PC-3 (cell line): ENCODE measurements around the gene GABRA4. TPM values are rescaled to one million over a fixed set of nuclear protein-coding genes. Genes with fewer than 3 reads are reported as not detected.

Source experiments
- ATAC-seq: fragments of 200-7000 bp; cut with Tn5 transposase; 2 replicates; pipeline ENCODE4 v1.9.1; 2020; ENCODE audit warnings: mild to moderate bottlenecking, moderate library complexity
- BruUV-seq: library from RNA; stranded (reverse); fragments of 400-500 nt; replicated peaks from 2 replicates; lab custom pipeline; 2021; lab: Mats Ljungman, UMichigan
- CTCF ChIA-PET: fragments of 300-600 bp; sonication (Branson Sonifier 250); formaldehyde crosslinking; loops from one replicate; lab custom pipeline; 2022; ENCODE audit warnings: antibody characterized with exemption; lab: Charles Lee
- POLR2A ChIA-PET: fragments of 300-600 bp; sonication (Branson Sonifier 250); formaldehyde crosslinking; loops from one replicate; lab custom pipeline; 2022; ENCODE audit warnings: antibody characterized with exemption; ENCODE audit not compliant: unreplicated experiment; lab: Charles Lee
- DNase-seq: peaks from one replicate; pipeline ENCODE4 v3.0.0-alpha.2; 2015
- H2AFZ ChIP-seq: fragments of 300-600 bp; sonication (generic); 2 replicates; pipeline ENCODE4 v1.6.0; 2016; ENCODE audit warnings: antibody characterized with exemption, low read length
- H3F3A ChIP-seq: fragments of 300-600 bp; sonication (generic); one replicate; pipeline ENCODE4 v1.6.0; 2017; ENCODE audit warnings: antibody characterized with exemption, low read length, control low read depth, mild to moderate bottlenecking; ENCODE audit not compliant: unreplicated experiment
- H3K27ac ChIP-seq: fragments of 300-600 bp; sonication (generic); 2 replicates; pipeline ENCODE4 v1.5.1; 2016; ENCODE audit warnings: mild to moderate bottlenecking, low read length
- H3K27me3 ChIP-seq: fragments of 300-600 bp; sonication (generic); 2 replicates; pipeline ENCODE4 v1.6.1; 2016; ENCODE audit warnings: low read length, mixed read lengths
- H3K36me3 ChIP-seq: fragments of 300-600 bp; sonication (generic); 2 replicates; pipeline ENCODE4 v1.6.1; 2016; ENCODE audit warnings: low read depth, mixed run types, low read length, mixed read lengths
- H3K4me1 ChIP-seq: fragments of 300-600 bp; sonication (generic); 2 replicates; pipeline ENCODE4 v1.5.1; 2016; ENCODE audit warnings: low read length; ENCODE audit not compliant: insufficient read depth
- H3K4me2 ChIP-seq: fragments of 300-600 bp; sonication (generic); 2 replicates; pipeline ENCODE4 v1.6.0; 2016; ENCODE audit warnings: low read length
- H3K4me3 ChIP-seq: fragments of 300-600 bp; sonication (generic); 2 replicates; pipeline ENCODE4 v1.5.1; 2016; ENCODE audit warnings: mild to moderate bottlenecking, low read length, mixed read lengths
- H3K79me2 ChIP-seq: fragments of 300-600 bp; sonication (generic); 2 replicates; pipeline ENCODE4 v1.6.1; 2017; ENCODE audit warnings: low read length, mixed read lengths
- H3K9ac ChIP-seq: fragments of 300-600 bp; sonication (generic); 2 replicates; pipeline ENCODE4 v1.6.0; 2016; ENCODE audit warnings: mild to moderate bottlenecking, low read length
- H3K9me2 ChIP-seq: fragments of 300-600 bp; sonication (generic); replicated peaks from 2 replicates; pipeline ENCODE4 v1.6.1; 2016; ENCODE audit warnings: mixed run types, low read length, mixed read lengths
- H3K9me3 ChIP-seq: fragments of 300-600 bp; sonication (generic); 2 replicates; pipeline ENCODE4 v1.6.1; 2016; ENCODE audit warnings: low read length, mixed read lengths
- H4K20me1 ChIP-seq: fragments of 300-600 bp; sonication (generic); 2 replicates; pipeline ENCODE4 v1.6.1; 2016; ENCODE audit warnings: low read length, mixed read lengths
- EZH2 ChIP-seq: fragments of 300-600 bp; sonication (generic); IDR thresholded peaks from one replicate; pipeline ENCODE4 v1.6.1; 2017; ENCODE audit warnings: antibody characterized with exemption, mild to moderate bottlenecking, low read length; ENCODE audit not compliant: unreplicated experiment
- EZH2phosphoT487 ChIP-seq: fragments of 300-600 bp; sonication (generic); IDR thresholded peaks from 2 replicates; pipeline ENCODE4 v1.6.1; 2018; ENCODE audit warnings: mild to moderate bottlenecking, antibody characterized with exemption, low read length, borderline replicate concordance
- intact Hi-C: fragments of 100-400 bp; cut with micrococcal nuclease; formaldehyde crosslinking; loops from 2 replicates; pipeline ENCODE4 v1.9.0; 2023
- total RNA-seq: library from RNA; depleted of rRNA; stranded (reverse); fragments of >200 nt; gene quantifications from 2 replicates; pipeline ENCODE4 v1.2.3, GENCODE V29; 2014
- TF ChIP-seq, protein P1 (sequence below): fragments of 300-600 bp; sonication (generic); conservative IDR thresholded peaks from 2 replicates; pipeline ENCODE4 v1.5.1; 2017; ENCODE audit warnings: antibody characterized with exemption, low read depth, mild to moderate bottlenecking, low read length

GABRA4 gene
- total RNA-seq, 1 experiment from 2014 or later, result not detected

DNA sequence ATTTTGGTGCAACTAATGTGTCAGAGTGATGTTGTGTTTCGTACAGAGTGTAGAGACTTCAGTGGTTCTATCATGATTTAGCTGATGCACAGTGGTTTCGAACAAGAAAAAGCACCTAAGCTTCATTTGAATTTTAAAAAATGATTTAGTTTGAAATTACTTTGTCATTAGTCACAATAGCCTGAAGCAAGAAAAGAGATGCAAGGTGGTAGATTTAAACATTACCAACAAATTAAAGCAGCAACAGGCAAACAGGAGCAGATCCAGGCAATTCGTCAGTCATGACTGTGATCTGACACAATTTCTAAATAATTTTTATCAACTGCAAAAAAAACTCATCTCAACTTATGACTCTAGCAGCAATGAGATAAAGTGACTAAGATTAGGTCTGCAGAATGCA, 59.7 kb downstream of the GABRA4 start:
- no peaks in the 10 kb centered on the region for H4K20me1 ChIP-seq
- CTCF ChIA-PET, result no interaction called here
- TF ChIP-seq EZH2 (no peak), EZH2phosphoT487 (no peak)
- TF ChIP-seq, protein P1, sequence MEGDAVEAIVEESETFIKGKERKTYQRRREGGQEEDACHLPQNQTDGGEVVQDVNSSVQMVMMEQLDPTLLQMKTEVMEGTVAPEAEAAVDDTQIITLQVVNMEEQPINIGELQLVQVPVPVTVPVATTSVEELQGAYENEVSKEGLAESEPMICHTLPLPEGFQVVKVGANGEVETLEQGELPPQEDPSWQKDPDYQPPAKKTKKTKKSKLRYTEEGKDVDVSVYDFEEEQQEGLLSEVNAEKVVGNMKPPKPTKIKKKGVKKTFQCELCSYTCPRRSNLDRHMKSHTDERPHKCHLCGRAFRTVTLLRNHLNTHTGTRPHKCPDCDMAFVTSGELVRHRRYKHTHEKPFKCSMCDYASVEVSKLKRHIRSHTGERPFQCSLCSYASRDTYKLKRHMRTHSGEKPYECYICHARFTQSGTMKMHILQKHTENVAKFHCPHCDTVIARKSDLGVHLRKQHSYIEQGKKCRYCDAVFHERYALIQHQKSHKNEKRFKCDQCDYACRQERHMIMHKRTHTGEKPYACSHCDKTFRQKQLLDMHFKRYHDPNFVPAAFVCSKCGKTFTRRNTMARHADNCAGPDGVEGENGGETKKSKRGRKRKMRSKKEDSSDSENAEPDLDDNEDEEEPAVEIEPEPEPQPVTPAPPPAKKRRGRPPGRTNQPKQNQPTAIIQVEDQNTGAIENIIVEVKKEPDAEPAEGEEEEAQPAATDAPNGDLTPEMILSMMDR, result no peak
- H3K79me2 ChIP-seq, result no peaks in the 10 kb centered on the region
- no peak overlapping the region for H3K4me2 ChIP-seq
- no peaks in the 10 kb centered on the region for H3K27me3 ChIP-seq
- H3K27ac ChIP-seq, result no peak overlapping the region
- DNase-seq, result peak; percentile 12
- no peaks in the 10 kb centered on the region for H3K4me1 ChIP-seq
- H3K9me2 ChIP-seq, result no peaks in the 10 kb centered on the region
- H3K9ac ChIP-seq, result no peak overlapping the region
- POLR2A ChIA-PET, result no interaction called here
- H3F3A ChIP-seq, result no peaks in the 10 kb centered on the region
- H3K36me3 ChIP-seq, result no peaks in the 10 kb centered on the region; the same call in 1 of the 2 replicates
- H3K4me3 ChIP-seq, result no peak overlapping the region
- no peak overlapping the region for H2AFZ ChIP-seq
- no TSS peak for BruUV-seq
- intact Hi-C loops, result loop anchor here (10.0 kb wide), 1 partner anchor 181 kb away; no protein-coding TSS in a partner anchor
- no peak for ATAC-seq
- no peaks in the 10 kb centered on the region for H3K9me3 ChIP-seq

DNA sequence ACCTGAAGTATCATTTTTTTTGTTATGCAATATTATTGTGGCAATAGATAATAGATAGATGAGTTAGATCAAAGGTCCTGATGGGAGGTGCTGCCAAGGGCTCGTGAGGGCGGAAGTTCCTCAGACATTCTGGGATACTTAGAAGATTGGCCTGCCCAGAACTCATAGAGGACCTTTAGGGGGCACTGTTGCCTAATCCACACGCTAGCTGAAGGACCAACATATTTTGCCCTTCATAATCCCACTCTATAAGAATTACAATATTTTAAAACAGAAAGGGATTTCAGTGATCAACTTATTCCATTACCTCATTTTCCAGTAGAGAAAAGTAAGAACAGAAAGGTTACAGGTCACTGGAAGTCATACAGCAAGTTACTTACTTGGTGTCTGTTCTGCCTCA, 61.4 kb downstream of the GABRA4 start:
- no TSS peak for BruUV-seq
- no peak overlapping the region for H3K4me2 ChIP-seq
- no peak overlapping the region for H3K4me3 ChIP-seq
- peaks cover 12% of the 10 kb centered on the region for H3K27me3 ChIP-seq
- no peaks in the 10 kb centered on the region for H3F3A ChIP-seq
- no peaks in the 10 kb centered on the region; the same call in 1 of the 2 replicates for H3K36me3 ChIP-seq
- no peak overlapping the region for H3K27ac ChIP-seq
- no peaks in the 10 kb centered on the region for H4K20me1 ChIP-seq
- no peak overlapping the region for H2AFZ ChIP-seq
- CTCF ChIA-PET, result no interaction called here
- no peaks in the 10 kb centered on the region for H3K9me2 ChIP-seq
- H3K9ac ChIP-seq, result no peak overlapping the region
- TF ChIP-seq EZH2, result no peak
- TF ChIP-seq, protein P1, result peak; percentile 44; the same call in 1 of the 2 replicates
- intact Hi-C loops, result loop anchor here (10.0 kb wide), 1 partner anchor 183 kb away; no protein-coding TSS in a partner anchor
- ATAC-seq (no peak), DNase-seq (peak; percentile 41)
- H3K9me3 ChIP-seq, result no peaks in the 10 kb centered on the region
- POLR2A ChIA-PET, result no interaction called here
- no peaks in the 10 kb centered on the region for H3K4me1 ChIP-seq
- H3K79me2 ChIP-seq, result no peaks in the 10 kb centered on the region

DNA sequence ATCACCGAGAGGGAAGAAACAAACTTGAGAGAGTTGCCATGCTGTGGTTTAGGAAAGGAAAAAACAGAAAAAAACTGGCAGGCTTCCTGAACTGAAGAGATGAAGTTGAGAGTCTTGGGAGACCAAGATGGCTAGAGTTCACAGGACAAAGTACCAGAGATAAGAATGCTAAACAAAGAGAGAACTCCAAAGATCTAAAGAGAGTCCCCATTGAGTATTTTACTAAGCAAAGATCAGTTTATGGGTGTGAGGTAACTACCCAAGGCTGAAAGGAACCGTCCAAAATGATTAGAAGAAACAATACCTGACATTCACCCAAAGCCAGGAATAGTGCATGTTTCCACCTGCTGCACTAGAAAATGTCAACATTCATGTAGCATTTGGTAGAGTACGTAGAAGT, 62.5 kb downstream of the GABRA4 start:
- no peak overlapping the region for H3K27ac ChIP-seq
- ATAC-seq, result no peak
- no TSS peak for BruUV-seq
- no peaks in the 10 kb centered on the region for H3K9me3 ChIP-seq
- no peak overlapping the region for H3K9ac ChIP-seq
- H3K4me3 ChIP-seq, result no peak overlapping the region
- H3F3A ChIP-seq, result no peaks in the 10 kb centered on the region
- no peak overlapping the region for H3K4me2 ChIP-seq
- H3K27me3 ChIP-seq, result peaks cover 19% of the 10 kb centered on the region
- intact Hi-C loops, result loop anchor here (10.0 kb wide), 1 partner anchor 184 kb away; no protein-coding TSS in a partner anchor
- H3K36me3 ChIP-seq, result no peaks in the 10 kb centered on the region; the same call in 1 of the 2 replicates
- H3K4me1 ChIP-seq, result no peaks in the 10 kb centered on the region
- ChIA-PET POLR2A (no interaction called here), CTCF (no interaction called here)
- H3K79me2 ChIP-seq, result no peaks in the 10 kb centered on the region
- TF ChIP-seq EZH2phosphoT487 (no peak), EZH2 (no peak)
- TF ChIP-seq, protein P1, result no peak
- no peaks in the 10 kb centered on the region for H3K9me2 ChIP-seq
- DNase-seq, result no peak
- H2AFZ ChIP-seq, result no peak overlapping the region
- H4K20me1 ChIP-seq, result no peaks in the 10 kb centered on the region
